GM12872 (cell line): Measurements from ENCODE around the gene CERS6.

Source experiments
- CTCF ChIP-seq: IDR thresholded peaks from 3 replicates; pipeline ENCODE4 v1.5.1; 2011; ENCODE audit warnings: low read depth, mild to moderate bottlenecking, low read length, moderate library complexity; ENCODE audit not compliant: insufficient read depth

The CERS6 gene

GRCh38 chr2:168671932-168672331 is 215.9 kb downstream of the CERS6 start:
- TF ChIP-seq CTCF, result no peak

- TF ChIP-seq CTCF, result no peak
Measured at GRCh38 chr2:168673265-168674189, 217.5 kb downstream of the CERS6 start.

GRCh38 chr2:168678153-168678853 is 222.2 kb downstream of the CERS6 start:
- no peak for TF ChIP-seq CTCF

- no peak for TF ChIP-seq CTCF
Measured at GRCh38 chr2:168679081-168679480, 223.0 kb downstream of the CERS6 start.

- TF ChIP-seq CTCF, result no peak
Measured at GRCh38 chr2:168679741-168680310, 223.8 kb downstream of the CERS6 start.

- TF ChIP-seq CTCF, result no peak
Measured at GRCh38 chr2:168683996-168684395, 227.9 kb downstream of the CERS6 start.

- TF ChIP-seq CTCF, result no peak
Measured at GRCh38 chr2:168684921-168685599, 229.0 kb downstream of the CERS6 start.
